ENCODE data around the gene FSIP1. TPM values are rescaled to one million over a fixed set of nuclear protein-coding genes. Genes with fewer than 3 reads are reported as not detected.
A peak's percentile ranks its signal among the peaks of the same experiment; 100 is the strongest.

The FSIP1 gene
- total RNA-seq, 1 donor from 2014 or later, result 0.41 TPM

DNA sequence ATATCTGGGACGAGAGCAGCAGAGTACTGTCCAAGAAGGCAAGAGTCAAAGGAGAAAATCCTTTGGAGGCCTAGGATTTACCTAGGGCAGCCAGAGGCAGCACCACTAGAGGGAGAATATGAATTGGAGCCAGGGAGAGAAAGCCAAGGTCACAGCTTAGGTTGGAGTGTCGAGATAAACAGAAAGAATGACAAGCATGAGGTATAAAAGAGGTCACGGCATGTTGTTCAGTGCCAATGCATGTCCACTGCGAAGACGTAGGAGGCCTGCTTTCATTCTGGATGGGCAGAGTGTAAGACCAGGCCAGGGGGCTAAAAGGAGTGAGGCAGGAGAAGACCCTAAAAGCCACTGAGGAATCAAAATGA, 154.5 kb downstream of the FSIP1 start:
- Mint-ChIP-seq H3K4me3 (ENCODE audit: unreplicated experiment) (no peak overlapping the region), H3K36me3 (ENCODE audit: low read depth, unreplicated experiment) (no peaks in the 10 kb centered on the region), H3K27me3 (ENCODE audit: unreplicated experiment) (peaks cover 2% of the 10 kb centered on the region), H3K9me3 (ENCODE audit: unreplicated experiment) (no peaks in the 10 kb centered on the region), H3K4me1 (ENCODE audit: unreplicated experiment) (peaks cover 19% of the 10 kb centered on the region), H3K27ac (ENCODE audit: unreplicated experiment) (no peak overlapping the region)
- no peak for DNase-seq (ENCODE audit: low spot score)
- TF ChIP-seq, protein P1, sequence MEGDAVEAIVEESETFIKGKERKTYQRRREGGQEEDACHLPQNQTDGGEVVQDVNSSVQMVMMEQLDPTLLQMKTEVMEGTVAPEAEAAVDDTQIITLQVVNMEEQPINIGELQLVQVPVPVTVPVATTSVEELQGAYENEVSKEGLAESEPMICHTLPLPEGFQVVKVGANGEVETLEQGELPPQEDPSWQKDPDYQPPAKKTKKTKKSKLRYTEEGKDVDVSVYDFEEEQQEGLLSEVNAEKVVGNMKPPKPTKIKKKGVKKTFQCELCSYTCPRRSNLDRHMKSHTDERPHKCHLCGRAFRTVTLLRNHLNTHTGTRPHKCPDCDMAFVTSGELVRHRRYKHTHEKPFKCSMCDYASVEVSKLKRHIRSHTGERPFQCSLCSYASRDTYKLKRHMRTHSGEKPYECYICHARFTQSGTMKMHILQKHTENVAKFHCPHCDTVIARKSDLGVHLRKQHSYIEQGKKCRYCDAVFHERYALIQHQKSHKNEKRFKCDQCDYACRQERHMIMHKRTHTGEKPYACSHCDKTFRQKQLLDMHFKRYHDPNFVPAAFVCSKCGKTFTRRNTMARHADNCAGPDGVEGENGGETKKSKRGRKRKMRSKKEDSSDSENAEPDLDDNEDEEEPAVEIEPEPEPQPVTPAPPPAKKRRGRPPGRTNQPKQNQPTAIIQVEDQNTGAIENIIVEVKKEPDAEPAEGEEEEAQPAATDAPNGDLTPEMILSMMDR (IDR thresholded peaks at IDR 0.05; ENCODE audit: unreplicated experiment), result no peak

DNA sequence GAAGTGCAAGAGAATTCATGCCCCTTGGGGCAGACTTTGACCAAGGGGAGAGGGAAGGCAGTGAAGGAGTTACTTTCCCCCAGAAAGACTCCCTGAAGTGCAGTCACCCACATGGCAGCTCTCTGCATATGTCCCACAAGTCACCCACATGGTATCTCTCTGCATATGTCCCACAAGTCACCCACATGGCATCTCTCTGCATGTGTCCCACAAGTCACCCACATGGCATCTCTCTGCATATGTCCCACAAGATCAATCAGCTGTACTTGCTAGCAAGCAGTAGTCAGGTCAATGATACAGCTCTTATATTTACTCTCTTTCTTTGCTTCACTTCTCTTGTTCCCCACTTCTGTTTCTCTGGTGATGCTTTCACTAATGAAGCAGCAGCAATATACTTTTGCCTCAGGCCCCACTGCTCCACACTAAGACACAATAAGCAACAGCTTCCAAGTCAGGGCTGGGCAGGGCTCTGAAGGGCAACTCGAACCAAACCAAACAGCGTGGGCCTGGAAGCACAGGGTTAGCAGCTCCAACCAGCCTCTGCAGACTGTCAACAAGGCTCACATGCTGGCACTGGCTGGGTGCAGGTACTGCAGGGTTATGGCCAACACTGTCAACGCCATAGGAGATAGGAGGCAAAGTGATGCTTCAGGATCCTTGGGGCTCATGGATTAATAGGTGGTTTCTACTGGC, 155.0 kb downstream of the FSIP1 start:
- H3K4me3 Mint-ChIP-seq (ENCODE audit: unreplicated experiment), result no peak overlapping the region
- peaks cover 2% of the 10 kb centered on the region for H3K27me3 Mint-ChIP-seq (ENCODE audit: unreplicated experiment)
- H3K9me3 Mint-ChIP-seq (ENCODE audit: unreplicated experiment), result no peaks in the 10 kb centered on the region
- no peak for DNase-seq (ENCODE audit: low spot score)
- H3K4me1 Mint-ChIP-seq (ENCODE audit: unreplicated experiment), result peaks cover 19% of the 10 kb centered on the region
- no peaks in the 10 kb centered on the region for H3K36me3 Mint-ChIP-seq (ENCODE audit: low read depth, unreplicated experiment)
- no peak overlapping the region for H3K27ac Mint-ChIP-seq (ENCODE audit: unreplicated experiment)
- TF ChIP-seq, protein P1 (IDR thresholded peaks at IDR 0.05; ENCODE audit: unreplicated experiment), result no peak

DNA sequence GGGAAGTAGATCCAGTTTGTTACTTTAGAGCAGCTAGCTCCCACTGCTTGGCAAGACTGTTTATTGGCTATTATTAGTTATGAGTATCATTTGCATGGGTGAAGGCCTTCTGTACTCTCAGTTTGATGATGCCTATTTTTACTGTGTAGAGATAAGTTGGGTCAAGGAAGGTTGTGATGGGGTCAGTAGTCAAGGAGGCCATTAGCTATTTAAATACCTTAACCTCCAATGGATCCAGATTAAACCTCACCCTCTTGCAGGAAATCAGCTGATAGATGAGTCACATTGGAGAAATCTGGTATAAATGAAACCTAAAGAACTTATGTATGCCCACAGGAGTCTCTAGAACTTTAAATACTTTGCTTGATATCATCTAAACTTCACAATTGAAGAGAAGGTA, 156.8 kb downstream of the FSIP1 start:
- H3K4me1 Mint-ChIP-seq (ENCODE audit: unreplicated experiment), result peaks cover 19% of the 10 kb centered on the region
- peaks cover 2% of the 10 kb centered on the region for H3K27me3 Mint-ChIP-seq (ENCODE audit: unreplicated experiment)
- H3K27ac Mint-ChIP-seq (ENCODE audit: unreplicated experiment), result no peak overlapping the region
- no peaks in the 10 kb centered on the region for H3K9me3 Mint-ChIP-seq (ENCODE audit: unreplicated experiment)
- H3K36me3 Mint-ChIP-seq (ENCODE audit: low read depth, unreplicated experiment), result no peaks in the 10 kb centered on the region
- H3K4me3 Mint-ChIP-seq (ENCODE audit: unreplicated experiment), result no peak overlapping the region
- TF ChIP-seq, protein P1 (IDR thresholded peaks at IDR 0.05; ENCODE audit: unreplicated experiment), result no peak
- no peak for DNase-seq (ENCODE audit: low spot score)

DNA sequence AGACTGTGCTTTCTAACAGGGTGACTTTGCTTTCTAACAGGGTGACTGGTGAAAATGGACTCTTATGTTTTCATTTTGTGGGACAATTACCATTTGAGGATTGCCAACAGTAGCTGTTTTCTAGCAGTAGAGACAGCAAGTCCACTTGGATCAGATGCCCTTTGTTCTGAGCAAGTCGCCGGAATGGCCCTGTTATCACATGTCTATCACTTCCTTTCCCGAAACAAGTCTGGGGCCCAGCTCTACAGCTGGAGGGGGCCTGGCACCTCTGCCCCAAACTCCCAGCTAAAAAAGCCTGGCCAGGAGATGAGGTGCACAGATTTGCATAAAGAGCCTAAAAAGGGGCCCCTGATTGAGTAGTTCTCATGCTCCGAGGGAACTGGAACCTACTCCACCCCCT, 157.2 kb downstream of the FSIP1 start:
- Mint-ChIP-seq H3K36me3 (ENCODE audit: low read depth, unreplicated experiment) (no peaks in the 10 kb centered on the region), H3K4me3 (ENCODE audit: unreplicated experiment) (no peak overlapping the region), H3K4me1 (ENCODE audit: unreplicated experiment) (peaks cover 19% of the 10 kb centered on the region), H3K27ac (ENCODE audit: unreplicated experiment) (no peak overlapping the region), H3K27me3 (ENCODE audit: unreplicated experiment) (peaks cover 2% of the 10 kb centered on the region), H3K9me3 (ENCODE audit: unreplicated experiment) (no peaks in the 10 kb centered on the region)
- no peak for DNase-seq (ENCODE audit: low spot score)
- TF ChIP-seq, protein P1 (IDR thresholded peaks at IDR 0.05; ENCODE audit: unreplicated experiment), result no peak

DNA sequence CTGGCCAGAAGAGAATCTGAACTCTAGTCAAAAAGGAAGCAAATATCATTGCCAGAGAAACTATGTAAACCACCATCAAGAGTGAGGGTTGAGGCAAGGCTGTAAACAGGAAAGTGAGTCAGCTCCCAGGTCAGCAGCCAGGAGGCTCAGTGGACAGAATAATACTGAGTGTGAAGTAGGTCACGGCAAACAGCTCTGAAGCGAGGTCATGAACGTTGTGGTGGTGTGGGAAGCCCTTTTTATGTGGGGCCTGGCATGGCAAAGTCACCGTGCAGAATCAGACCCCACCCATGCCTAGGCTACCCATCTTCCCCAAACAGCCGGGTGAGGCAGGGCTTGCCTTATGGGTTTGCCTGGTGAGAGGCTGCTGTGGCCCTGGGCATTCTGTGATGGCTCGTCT, 157.8 kb downstream of the FSIP1 start:
- H3K27me3 Mint-ChIP-seq (ENCODE audit: unreplicated experiment), result peaks cover 2% of the 10 kb centered on the region
- no peak overlapping the region for H3K27ac Mint-ChIP-seq (ENCODE audit: unreplicated experiment)
- peak overlapping the region; percentile 31 for H3K4me3 Mint-ChIP-seq (ENCODE audit: unreplicated experiment)
- TF ChIP-seq, protein P1 (IDR thresholded peaks at IDR 0.05; ENCODE audit: unreplicated experiment), result no peak
- H3K4me1 Mint-ChIP-seq (ENCODE audit: unreplicated experiment), result peaks cover 17% of the 10 kb centered on the region
- DNase-seq (ENCODE audit: low spot score), result no peak
- no peaks in the 10 kb centered on the region for H3K9me3 Mint-ChIP-seq (ENCODE audit: unreplicated experiment)
- H3K36me3 Mint-ChIP-seq (ENCODE audit: low read depth, unreplicated experiment), result no peaks in the 10 kb centered on the region
